ACHN (cell line): ENCODE data around the gene ZFAND6.
"Not testable (repeated sequence)": the region's sequence is repeated elsewhere in the genome, so short reads cannot be mapped to it uniquely, and the experiment has no call there.

Experiments used
- DNase-seq: peaks from one replicate; pipeline ENCODE4 v3.0.0-alpha.2; 2015
- in situ Hi-C: cut with HindIII; loops from 2 replicates; pipeline ENCODE4 v1.10.0; 2017; ENCODE audit warnings: low sequenced_read_pairs, low pct_ligation_motif_present, low pct_unique_long_range_greater_than_20kb

ZFAND6 gene

DNA sequence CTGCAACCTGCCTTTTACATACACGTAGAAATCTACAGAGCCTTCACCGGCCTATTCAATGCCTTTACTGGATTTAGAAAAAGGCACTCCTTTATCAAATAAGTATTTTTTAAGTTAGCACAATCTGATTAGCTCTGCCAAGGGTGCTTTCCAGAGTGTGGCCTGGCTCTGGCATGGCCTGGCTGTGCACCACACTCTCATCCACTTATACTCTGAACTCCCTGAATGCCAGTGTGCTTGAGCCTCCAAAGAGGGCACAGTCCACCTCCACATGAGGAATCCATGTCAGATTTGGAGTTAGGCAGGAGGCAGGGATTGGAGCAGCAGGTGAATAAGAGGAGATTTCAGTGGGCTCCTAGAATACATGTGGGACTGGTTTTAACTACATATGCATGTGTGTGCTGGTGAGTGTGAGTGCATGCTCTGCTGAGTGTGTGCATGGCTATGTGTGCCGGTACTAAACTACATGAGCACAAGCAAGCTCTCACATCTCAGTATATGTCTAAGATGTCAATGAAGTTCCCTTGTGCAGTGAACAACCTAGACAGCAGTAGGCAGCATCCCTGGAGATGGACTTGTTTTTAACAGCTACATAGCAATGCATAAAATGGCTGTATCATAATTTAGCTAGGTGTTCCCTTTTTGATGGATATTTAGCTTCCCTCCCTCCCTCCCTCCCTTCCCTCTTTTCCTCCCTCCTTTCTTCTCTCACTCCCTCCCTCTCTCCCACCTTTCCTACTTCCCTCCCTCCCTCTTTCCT, 17.8 kb upstream of the ZFAND6 start:
- no peak for DNase-seq
- in situ Hi-C loops: no loop called here

DNA sequence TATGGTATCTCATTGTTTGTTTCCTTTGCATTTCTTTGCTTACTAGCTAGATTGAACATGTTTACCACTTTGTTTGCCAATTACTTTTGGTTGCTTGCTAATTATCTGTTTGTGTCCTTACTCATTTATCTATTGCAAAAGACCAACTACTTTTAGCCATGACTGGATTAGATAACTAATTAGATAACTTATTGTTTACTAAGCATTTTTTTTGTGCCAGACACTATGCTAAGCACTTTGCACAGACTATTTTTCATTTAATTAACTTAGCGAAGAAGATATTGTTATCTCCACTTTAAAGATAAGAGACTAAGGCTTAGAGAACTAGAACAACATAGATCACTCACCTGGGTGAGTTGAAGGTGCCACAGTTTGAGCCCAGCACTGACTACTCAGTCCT, 16.9 kb upstream of the ZFAND6 start:
- in situ Hi-C loops: no loop called here
- no peak for DNase-seq

DNA sequence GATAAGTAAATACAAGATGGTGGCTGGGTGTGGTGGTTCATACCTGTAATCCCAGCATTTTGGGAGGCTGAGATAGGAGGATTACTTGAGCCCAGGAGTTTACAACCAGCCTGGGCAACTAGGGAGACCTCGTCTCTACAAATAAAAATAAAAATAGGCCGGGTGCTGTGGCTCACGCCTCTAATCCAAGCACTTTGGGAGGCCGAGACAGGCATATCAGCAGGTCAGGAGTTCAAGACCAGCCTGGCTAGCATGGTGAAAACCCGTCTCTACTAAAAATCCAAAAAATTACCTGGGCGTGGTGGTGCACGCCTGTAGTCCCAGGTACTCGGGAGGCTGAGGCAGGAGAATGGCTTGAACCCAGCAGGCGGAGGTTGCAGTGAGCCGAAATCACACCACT, 14.3 kb upstream of the ZFAND6 start:
- DNase-seq, in situ Hi-C loops: not testable (repeated sequence)

DNA sequence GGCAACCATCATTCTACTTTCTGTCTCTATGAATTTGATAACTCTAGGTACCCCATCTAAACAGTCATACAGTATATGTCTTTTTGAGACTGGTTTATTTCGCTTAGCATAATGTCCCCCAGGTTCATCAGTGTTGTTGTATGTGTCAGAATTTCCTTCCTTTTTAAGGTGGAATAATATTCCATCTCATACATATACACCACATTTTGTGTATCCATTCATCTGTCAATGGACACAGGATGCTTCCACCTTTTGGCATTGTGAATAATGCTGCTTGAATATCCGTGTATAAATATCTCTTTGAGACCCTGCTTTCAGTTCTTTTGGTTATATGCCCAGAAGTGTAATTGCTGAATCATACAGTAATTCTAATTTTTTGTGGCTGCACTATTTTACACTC, 10.4 kb upstream of the ZFAND6 start:
- DNase-seq: no peak

DNA sequence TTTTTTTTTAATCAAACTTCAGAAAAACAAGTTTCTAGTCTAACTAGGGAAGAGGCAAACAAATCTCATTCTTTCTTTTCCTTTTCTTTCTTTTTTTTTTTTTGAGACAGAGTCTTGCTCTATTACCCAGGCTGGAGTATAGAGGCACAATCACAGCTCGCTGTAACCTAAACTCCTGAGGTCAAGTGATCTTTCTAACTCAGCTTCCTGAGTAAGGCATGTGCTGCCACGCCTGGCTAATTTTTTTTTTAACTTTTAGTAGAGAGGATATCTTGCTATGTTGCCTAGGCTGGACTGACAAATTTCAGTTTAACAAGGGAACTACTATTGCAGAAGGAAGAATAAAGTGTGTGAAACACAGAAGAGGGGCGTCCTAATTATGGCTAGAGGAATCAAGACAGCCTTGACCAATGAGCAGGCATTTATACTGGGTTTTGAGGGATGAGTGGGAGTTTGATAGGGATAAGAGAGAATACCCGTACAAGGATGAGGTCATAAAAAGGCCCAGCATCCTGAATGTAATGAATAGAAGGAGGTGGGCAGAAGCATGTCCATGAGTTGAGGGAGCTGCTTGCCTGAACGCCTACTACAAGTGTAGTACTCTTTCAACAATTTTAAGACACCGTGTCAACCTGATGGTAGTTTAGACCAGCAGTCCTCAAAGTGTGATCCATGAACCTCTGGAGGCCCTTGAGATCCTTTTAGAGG, 6.7 kb upstream of the ZFAND6 start:
- DNase-seq: no peak
- in situ Hi-C loops: no loop called here

More for the DNA sequence above, 10.4 kb upstream of the ZFAND6 start:
- in situ Hi-C loops: no loop called here

DNA sequence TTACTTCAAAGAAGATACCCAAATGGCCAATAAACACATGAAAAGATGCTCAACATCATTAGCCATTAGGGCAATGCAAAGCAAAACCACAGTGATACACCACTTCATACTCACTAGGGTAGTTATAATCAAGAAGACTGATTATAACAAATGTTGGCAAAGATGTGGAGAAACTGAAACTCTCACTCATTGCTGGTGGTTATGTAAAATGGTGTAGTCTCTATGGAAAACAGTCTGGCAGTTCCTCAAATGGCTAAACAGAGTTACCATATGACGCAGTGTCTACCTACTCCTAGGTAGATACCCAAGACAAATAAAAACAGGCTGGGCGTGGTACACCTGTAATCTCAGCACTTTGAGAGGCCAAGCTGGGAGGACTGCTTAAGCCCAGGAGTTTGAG, 3.5 kb upstream of the ZFAND6 start:
- no peak for DNase-seq
- in situ Hi-C loops: no loop called here

DNA sequence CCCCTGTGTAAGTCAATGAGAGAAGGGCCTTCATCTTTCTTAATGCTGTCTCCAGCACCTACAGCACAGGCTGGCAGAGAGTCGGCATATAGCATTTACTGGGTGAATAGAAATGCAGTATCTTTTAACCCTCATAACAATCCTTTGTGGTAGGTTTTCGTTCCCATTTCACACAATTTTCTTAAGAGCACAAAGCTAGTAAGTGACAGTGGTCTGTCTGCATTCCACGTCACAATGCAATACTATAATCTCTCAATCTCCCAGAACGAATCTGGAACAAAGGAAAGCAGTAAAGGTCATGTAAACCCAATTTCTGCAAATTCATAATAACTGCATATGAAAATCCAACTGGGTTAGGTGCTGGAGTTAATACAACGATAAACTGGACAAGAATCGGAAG, 1.4 kb upstream of the ZFAND6 start:
- no peak for DNase-seq
- in situ Hi-C loops: no loop called here

DNA sequence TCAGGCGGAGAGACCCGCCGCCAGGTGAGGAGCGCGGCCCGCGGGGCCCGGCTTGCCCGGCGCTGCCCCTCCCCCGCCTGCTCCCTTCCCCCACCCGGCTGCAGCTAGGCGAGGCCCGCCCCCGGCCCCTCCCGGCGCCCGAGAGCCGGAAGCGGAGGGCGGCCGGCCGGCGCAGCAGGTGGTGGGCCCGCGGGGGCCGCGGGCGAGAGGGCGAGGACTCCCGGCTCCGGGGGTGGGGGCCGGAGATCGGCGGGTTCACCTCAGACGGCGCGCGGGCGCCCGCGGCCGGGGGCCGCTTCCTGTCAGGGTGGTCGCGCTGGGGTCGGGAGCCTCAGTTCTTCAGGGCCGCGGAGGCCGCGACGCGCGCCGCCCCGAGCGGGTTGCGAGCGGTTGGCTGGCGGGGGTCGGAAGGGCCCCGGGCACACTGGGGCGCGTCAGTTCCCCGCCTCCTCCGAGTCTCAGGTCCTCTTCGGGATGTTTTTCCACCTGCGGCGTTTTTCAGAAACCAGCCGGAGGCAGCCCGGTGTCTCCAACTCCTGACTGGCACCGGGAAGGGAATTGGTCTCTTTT, 395 bp downstream of the ZFAND6 start:
- DNase-seq: peak; percentile 68
- in situ Hi-C loops: no loop called here

DNA sequence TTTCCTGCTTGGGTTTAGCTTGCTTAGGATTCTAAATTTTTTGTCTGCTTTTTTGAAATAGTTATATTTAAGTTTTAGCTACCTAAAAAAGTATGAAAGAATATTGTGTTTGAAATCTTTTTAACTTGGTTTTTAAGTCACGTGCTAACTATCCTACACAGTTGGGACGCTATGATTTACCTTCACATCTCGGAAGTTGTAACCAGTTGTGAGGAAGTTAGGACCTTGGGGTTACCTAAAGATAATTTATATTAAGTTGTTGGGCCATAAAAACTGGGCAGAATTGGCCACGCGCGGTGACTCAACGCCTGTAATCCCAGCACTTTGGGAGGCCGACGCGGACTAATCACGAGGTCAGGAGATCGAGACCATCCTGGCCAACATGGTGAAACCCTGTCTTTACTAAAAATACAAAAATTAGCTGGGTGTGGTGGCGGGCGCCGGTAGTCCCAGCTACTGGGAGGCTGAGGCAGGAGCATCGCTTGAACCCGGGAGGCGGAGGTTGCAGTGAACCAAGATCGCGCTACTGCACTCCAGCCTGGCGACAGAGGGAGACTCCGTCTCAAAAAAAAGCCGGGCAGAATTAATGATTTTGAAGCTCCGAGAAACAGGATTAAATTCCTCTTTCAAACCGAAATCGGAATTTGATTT, 1.0 kb downstream of the ZFAND6 start:
- in situ Hi-C loops: no loop called here
- DNase-seq: peak; percentile 45

DNA sequence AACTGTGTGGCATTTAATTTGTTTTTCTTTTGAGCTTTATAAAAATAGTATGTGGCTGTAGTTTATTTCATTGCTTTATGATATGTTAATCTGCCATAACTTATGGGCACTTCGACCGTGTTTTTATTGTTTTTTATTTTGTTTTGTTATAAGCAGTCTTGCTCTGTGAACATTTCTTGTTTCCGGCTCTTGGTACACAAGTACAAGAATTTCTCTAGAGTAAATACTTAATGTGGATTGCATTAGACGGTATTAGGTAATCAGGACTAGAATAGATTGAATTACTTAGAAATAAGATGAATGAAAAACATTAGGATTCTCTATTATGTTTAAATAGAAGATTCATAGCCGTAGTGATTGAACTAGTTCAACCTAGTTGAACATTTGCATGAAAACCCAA, 2.1 kb downstream of the ZFAND6 start:
- in situ Hi-C loops: no loop called here
- no peak for DNase-seq

DNA sequence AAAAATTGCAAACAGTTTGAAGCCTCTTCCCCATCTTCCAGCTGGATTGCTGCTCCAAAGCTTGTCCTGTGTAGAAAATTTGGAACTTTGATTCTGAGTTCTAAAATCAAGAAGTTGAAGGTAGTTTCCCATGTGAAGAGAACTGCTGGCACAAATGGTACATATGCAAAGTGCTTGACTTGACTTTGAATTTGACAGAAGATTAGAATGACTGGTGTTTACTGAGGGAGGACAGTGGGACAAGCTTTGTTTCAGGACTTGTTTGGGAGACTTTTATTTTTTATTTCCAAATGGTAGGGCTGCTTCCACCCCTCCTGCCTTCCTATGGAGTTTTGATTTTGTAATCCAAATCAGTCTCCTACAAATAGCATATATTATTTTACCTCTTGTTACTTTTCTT, 7.4 kb downstream of the ZFAND6 start:
- DNase-seq: no peak
- in situ Hi-C loops: no loop called here

DNA sequence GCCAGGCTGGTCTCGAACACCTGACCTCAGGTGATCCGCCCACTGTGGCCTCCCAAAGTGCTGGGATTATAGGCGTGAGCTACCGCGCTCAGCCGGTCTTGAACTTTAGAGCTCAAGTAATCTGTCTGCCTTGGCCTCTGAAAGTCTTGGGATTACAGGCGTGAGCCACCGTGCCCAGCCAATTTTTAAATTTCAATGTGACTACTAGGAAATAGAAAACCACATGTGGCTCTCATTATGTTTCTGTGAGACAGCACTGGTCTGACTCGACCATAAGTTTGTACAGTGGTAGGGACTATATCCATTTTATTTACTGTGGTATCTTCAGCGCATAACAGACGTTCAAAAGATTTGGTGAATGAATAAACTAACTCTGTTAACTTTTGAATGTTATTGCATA, 9.1 kb downstream of the ZFAND6 start:
- in situ Hi-C loops: no loop called here
- no peak for DNase-seq

DNA sequence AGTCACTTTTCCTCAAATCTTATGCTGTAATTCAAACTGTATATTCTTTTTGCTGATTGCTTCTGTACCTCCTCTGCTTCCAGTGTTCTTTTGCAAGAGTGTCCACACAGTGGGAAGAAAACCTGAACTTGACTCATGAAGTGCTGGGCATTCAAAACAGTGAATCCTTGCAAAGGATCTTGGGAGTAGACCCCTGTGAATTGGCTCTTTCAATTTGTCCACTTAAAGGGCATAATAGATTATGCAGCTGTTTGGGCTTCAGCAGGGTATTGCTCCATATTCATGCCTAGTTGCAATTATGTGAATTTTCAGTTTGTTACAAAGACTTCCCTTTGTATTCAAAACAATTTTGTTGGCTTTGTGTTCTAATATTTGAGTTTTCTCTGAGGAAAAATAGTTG, 11.4 kb downstream of the ZFAND6 start:
- DNase-seq: no peak
- in situ Hi-C loops: no loop called here

DNA sequence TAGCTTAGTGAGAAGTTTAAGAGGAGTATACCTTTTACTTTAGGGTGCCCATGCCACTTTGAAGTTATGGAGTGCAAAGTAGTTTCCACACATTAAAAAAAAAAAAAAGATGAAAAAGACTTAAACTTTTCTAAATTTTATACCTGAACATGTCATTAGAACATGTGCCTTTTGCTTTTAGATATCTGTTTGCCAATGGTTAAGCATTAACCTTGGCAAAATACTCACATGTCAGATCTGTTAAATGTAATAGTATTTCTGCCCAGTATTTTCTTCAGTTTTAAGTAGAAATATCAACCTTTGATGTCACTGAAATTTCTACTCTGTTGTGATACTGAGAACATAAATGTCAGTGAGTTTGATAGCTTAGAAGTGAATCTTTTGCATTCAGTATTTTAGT, 12.2 kb downstream of the ZFAND6 start:
- no peak for DNase-seq
- in situ Hi-C loops: no loop called here

DNA sequence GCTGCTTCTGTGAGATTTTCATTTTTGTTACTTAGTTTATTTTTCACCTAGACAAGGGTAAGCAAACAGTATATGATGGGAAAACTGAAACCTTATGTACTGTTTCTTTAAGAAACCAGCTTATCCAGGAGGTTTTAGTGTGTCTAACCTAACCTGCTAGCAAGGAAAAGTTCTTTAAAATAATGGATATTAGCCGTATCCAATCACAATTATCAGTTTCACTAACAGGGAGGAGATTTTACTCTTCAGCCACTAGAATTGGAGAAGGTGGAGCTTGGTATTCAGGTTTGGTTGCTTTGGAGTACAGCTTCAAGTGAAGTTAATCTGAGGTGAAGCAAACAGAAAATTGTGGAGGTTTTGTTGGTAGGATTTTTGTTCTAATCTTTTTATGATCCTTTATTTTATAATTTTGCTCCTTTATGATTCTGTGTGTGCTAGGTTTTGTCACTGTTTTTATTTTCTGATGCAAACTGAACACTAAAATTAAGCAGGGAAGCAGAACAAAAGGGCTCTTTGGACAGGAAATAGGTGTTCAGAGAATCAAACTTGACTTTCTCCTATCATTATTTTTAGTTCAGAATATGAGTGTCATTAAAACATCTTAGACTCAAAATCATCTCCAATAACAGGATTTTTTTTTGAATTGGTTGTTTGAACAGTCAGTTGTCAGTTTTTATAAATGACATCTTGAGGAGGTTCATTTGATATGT, 13.0 kb downstream of the ZFAND6 start:
- peak; percentile 89 for DNase-seq
- in situ Hi-C loops: no loop called here

DNA sequence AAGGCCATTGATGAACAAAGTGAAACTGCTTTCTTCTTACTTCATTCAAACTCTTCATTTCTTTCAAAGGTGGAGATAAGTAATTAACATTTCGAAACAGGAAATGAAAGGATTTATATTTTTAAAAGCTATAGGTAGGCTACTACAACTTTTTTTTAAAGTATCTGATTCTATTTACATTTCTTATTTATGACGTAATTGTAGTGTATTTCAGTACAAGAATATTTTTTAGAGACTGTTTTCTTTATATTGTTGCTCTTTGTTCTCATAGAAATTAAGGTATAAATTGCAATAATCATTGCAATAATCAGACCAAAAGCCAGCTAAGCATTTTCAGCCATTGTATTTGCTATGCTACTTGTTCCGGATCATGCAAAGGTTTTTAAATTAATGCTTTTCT, 13.7 kb downstream of the ZFAND6 start:
- DNase-seq: no peak
- in situ Hi-C loops: no loop called here

DNA sequence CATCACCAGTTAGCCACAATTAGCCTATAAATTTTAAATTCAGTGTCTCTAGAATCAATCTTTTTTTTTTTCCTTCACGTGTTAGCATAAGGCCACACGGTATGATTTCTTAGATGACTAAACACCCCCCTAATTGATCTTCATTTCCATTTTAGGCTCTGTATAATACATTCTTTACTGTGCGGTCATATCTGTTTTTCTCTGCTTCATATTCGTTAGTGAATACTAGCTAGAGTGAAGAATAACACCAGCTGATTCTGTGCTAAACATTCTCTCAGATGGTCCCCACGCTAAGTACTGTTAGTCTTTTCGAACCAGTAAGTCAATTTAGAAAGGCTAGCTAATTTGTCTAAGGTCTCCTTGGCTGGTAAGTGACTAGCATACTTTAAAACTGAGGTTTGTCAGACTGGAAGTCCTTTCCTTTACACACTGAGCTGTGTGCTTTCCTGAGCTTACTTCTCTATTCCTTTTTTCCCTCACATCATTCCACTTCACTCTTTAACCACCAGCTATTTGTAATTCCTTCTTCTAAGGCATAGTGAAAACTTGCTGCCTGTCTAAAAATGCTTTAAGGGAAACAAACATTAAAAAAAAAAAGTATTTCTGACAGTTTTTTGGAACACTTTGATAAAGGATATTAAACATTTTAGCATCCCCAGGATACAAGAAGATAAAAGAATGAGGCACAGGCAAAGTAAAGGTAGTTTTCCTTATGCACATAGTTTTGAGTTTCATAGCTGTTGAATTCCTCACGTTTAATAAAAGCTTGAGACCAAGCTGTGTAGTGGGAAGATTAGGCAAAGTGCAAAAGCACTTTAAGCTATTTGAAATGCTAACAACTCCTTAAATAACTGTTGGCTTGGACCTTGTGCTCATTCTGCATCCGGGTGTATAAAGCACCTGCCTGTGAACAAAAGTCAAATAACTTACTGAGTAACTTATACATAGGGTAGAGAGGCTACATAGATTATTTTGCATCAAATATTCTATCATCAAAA, 17.1 kb downstream of the ZFAND6 start:
- in situ Hi-C loops: no loop called here
- DNase-seq: no peak

DNA sequence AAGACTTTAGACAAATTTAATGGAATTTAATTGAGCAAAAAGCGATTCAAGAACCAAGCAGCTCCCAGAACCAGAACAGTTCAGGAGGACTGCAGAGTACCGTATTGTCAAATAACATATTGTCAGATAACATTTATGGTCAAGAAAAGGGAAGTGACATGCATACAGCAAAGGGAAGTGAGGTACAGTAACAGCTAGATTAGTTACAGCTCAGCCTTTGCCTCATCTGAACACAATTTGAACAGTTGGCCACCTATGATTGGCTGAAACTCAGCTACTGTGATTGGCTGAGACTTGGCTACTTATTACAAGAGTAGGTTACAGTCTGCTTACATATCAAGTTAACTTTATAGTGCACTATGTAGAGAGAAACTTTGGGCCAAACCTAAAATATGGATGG, 21.9 kb downstream of the ZFAND6 start:
- in situ Hi-C loops: no loop called here
- peak; percentile 15 for DNase-seq
